ENCODE data around the gene PPIG. TPM values are rescaled to one million over a fixed set of nuclear protein-coding genes. Genes with fewer than 3 reads are reported as not detected.

Gene PPIG
- total and polyA plus RNA-seq, 9 of the 15 experiments (the other 6 are each of a cell fraction or from before 2014, with no cell fraction given): 52.5 to 166 (median 124) TPM

GRCh38 chr2:169664978-169665930 lies 81.1 kb downstream of the PPIG start (continued):
- no peak for TF ChIP-seq ZKSCAN8 (CRISPR knock-in tag; IDR thresholded peaks at IDR 0.05)
- no peak for TF ChIP-seq E2F6 (IDR thresholded peaks at IDR 0.05; ENCODE audit: borderline replicate concordance in 1 of 2, extremely low read depth in 1 of 2, insufficient read depth in 1 of 2, insufficient read length in 1 of 2, low read depth in 1 of 2, low read length in 1 of 2, poor library complexity in 1 of 2, severe bottlenecking in 1 of 2)
- TF ChIP-seq MECOM (CRISPR knock-in tag; IDR thresholded peaks at IDR 0.05): 0 out of 2 replicates have a peak, but pooled peaks have one; percentile 6
- TF ChIP-seq ZNF3 (CRISPR knock-in tag; IDR thresholded peaks at IDR 0.05): no peak
- TF ChIP-seq CEBPG (CRISPR knock-in tag; IDR thresholded peaks at IDR 0.05): no peak
- TF ChIP-seq CEBPG (tag; conservative IDR thresholded peaks at IDR 0.05 in 1 of 2, IDR thresholded peaks at IDR 0.05 in 1 of 2): no peak
- TF ChIP-seq ARNT (IDR thresholded peaks at IDR 0.05): peak in 1 of 2 experiments; percentile 83; a peak in 3 of 4 replicates
- no peak for TF ChIP-seq IRF2 (CRISPR knock-in tag; IDR thresholded peaks at IDR 0.05)
- no peak for TF ChIP-seq MAFG (tag; conservative IDR thresholded peaks at IDR 0.05)
- TF ChIP-seq PTTG1 (tag; IDR thresholded peaks at IDR 0.05; ENCODE audit: low read depth): peak; percentile 27; the same call in 1 of the 2 replicates
- TF ChIP-seq MYBL2 (IDR thresholded peaks at IDR 0.05; ENCODE audit: low read depth): no peak; the same call in 1 of the 2 replicates
- no peak for TF ChIP-seq MYBL2 (CRISPR knock-in tag; IDR thresholded peaks at IDR 0.05; ENCODE audit: borderline replicate concordance)
- no peak for TF ChIP-seq SNAPC5 (CRISPR knock-in tag; IDR thresholded peaks at IDR 0.05)
- TF ChIP-seq TCF7 (IDR thresholded peaks at IDR 0.05; ENCODE audit: borderline replicate concordance): no peak
- no peak for TF ChIP-seq FOXK1 (CRISPR knock-in tag; IDR thresholded peaks at IDR 0.05; ENCODE audit: borderline replicate concordance)
- TF ChIP-seq STAT5B (CRISPR knock-in tag; IDR thresholded peaks at IDR 0.05): no peak
- no peak for TF ChIP-seq ARID3B (CRISPR knock-in tag; IDR thresholded peaks at IDR 0.05; ENCODE audit: borderline replicate concordance)
- TF ChIP-seq MEIS2 (IDR thresholded peaks at IDR 0.05; ENCODE audit: partially characterized antibody): peak; percentile 43
